ENCODE results near the gene PLEKHA4.
"Not testable (repeated sequence)": the region's sequence is repeated elsewhere in the genome, so short reads cannot be mapped to it uniquely, and the experiment has no call there.

The PLEKHA4 gene

DNA sequence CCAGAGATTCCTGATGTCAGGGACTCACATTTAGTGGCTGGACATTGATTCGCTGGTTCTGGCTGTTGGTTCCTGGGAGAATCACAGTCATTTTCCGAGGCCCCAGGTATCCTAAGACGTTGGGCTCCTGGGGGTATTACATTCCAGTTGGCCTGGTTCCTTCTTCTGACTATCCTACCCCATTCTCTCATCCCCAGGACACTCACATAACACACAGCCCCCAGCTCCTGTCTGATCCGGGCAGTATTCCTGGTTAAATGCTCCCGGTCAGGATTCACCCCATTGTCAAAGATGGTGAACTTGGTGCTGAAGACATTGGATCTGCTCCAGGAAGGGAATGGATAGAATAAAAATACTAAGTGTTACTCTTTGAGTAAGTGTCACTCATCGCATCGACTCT is 15.3 kb upstream of the PLEKHA4 start:
- DNase-seq: no peak

DNA sequence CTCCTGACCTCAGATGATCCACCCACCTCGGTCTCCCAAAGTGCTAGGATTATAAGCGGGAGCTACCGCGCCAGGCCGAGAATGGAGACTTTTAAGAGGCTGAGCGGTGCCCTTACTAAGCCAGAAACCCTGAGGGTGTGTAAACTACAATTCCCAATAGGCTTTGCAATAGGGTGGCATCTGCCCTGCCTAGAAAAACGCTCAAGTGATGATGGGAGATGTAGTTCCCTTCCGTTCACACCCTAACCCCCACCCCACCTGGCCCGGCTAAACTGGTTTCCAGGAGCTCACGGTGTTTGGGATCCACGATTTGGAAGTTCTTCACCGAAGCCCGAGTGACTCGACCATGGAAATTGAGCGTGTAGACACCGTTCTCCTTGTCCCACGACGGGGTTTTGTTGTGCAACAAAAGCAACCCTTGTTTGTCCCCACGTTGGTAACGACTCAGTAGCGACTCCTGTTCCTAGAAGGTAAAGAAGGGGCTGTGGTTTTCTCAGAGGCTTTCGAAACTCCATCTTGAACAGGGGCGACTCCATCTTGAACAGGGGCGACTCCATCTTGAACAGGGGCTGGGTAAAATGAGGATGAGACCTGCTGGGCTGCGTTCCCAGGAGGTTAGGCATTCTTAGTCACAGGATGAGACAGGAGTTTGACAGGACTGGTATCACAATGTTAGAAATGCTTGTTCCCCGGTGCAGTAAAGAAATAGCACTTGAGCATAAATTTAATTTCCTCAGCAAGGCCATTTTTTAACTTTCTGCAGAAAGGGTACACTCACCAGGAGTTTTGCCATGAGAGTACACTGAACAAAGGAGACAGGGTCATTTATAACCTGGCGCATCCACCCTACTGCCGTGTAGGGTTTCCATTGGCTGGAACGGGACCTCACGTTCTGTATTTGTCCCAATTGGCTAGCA is 13.6 kb upstream of the PLEKHA4 start:
- DNase-seq: peak; percentile 35 to 60

DNA sequence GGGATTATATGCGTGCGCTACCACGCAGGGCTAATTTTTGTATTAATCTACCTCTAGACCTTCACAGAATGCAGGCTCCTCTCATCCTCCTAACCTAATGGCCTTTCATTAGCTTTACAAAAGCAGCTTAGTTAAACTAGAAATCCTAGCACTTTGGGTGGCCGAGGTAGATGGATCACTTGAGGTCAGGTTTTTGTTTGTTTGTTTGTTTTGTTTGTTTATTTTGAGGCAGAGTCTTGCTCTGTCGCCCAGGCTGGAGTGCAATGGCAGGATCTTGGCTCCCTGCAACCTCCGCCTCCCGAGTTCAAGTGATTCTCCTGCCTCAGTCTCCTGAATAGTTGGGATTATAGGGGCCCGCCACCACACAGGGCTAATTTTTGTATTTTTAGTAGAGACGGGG is 11.3 kb upstream of the PLEKHA4 start:
- DNase-seq: not testable (repeated sequence)

DNA sequence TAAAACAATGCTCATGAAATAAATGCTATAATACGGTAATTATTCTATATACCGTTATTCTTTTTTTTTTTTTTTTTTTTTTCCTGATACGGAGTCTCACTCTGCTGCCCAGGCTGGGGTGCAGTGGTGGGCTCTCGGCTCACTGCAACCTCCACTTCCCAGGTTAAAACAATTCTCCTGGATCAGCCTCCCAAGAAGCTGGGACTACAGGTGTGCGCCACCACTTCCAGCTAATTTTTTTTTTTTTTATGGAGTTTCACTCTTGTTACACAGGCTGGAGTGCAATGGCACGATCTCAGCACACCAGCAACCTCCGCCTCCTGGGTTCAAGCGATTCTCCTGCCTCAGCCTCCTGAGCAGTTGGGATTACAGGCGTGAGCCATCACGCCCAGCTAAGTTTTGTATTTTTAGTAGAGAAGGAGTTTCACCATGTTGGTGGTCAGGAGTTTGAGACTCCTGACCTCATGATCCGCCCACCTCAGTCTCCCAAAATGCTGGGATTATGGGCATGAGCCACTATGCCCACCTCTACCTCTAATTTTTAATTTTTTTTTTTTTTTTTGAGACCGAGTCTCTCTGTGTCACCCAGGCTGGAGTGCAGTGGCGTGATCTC is 10.7 kb upstream of the PLEKHA4 start:
- DNase-seq: no peak

DNA sequence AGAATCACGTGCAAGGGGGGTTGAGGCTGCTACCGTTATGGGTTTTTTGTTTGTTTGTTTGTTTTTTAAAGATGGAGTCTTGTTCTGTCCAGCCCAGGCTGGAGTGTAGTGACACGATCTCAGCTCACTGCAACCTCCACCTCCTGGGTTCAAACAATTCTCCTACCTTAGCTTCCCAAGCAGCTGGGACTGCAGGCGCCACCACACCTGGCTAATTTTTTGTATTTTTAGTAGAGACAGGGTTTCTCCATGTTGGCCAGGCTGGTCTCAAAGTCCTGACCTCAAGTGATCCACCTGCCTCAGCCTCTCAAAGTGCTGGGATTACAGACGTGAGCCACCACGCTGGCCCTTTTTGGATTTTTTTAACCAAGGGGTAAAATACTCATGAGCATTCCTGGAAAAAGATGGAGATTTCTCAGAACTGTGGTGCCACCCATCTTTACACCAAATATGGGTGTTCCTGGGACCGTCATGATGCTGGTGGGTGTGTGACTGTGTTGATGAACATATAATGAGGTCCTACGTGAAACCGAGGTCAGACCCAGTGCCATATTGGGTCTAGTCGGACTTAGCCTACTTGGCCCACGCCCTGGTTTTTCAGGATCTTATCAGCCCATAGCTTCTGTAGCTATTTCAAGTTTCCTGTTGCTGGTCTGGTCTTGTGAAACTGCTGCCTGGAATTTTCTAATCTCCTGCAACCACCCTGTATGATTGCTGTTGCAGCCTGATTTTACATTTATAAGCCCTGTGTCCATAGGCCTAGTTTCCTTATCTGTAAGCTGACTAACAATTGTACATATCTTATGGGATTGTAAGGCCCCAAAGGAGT is 10.0 kb upstream of the PLEKHA4 start:
- peak; percentile 55 to 68 for DNase-seq

DNA sequence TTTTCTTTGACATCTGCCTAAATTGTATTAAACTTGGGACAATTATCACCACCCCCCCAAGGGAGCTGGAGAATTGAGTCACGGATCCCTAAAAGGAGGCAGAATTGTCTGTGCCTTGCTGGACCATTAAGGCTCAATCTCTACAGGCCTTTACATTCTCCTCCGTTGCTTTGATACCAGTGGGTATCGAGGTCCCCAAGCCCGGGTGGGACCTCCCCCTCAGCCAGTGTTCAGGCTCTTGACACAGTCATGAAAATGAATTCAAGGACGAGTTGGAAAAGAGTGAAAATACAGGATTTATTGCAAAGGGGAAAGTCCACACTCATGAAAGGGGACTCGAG is 9.4 kb upstream of the PLEKHA4 start:
- DNase-seq: peak in 1 of 2 donors; percentile 42

DNA sequence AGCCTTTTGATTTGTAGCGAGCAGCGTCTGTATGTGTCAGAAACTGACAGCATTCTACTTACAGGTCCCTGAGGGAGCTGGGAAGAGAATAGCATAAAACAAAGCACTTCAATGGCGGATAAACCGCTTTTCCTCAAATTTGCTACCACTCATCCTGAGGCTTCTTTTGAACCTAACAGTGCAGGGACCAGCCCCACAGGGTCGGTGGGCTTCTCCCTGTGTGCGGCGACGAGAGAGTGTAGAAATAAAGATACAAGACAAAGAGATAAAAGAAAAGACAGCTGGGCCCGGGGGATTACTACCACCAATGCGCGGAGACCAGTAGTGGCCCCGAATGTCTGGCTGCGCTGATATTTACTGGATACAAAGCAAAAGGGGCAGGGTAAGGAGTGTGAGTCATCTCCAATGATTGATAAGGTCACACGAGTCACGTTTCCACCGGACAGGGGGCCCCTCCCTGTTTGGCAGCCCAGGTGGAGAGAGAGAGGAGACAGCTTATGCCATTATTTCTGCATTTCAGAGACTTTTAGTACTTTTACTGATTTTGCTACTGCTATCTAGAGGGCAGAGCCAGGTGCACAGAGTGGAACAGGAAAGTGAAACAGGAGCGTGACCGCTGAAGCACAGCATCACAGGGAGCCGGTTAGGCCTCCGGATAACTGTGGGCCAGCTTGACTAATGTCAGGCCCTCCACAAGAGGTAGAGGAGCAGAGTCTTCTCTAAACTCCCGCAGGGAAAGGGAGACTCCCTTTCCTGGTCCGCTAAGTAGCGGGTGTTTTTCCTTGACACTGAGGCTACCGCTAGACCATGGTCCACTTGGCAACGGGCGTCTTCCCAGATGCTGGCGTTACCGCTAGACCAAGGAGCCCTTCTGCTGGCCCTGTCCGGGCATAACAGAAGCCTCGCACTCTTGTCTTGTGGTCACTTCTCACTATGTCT is 7.9 kb upstream of the PLEKHA4 start:
- peak; percentile 47 to 52 for DNase-seq

DNA sequence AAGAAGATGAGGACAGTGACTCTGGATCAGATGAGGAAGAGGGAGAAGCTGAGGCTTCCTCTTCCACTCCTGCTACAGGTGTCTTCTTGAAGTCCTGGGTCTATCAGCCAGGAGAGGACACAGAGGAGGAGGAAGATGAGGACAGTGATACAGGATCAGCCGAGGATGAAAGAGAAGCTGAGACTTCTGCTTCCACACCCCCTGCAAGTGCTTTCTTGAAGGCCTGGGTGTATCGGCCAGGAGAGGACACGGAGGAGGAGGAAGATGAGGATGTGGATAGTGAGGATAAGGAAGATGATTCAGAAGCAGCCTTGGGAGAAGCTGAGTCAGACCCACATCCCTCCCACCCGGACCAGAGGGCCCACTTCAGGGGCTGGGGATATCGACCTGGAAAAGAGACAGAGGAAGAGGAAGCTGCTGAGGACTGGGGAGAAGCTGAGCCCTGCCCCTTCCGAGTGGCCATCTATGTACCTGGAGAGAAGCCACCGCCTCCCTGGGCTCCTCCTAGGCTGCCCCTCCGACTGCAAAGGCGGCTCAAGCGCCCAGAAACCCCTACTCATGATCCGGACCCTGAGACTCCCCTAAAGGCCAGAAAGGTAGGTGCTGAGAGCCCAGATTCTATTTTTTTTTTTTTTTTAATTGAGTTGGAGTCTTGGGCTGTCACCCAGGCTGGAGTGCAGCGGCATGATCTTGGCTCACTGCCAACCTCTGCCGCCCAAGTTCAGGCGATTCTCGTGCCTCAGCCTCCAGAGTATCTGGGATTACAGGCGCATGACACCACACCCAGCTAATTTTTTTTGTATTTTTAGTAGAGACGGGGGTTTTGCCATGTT is 6.1 kb upstream of the PLEKHA4 start:
- DNase-seq: peak in 1 of 2 donors; percentile 44

DNA sequence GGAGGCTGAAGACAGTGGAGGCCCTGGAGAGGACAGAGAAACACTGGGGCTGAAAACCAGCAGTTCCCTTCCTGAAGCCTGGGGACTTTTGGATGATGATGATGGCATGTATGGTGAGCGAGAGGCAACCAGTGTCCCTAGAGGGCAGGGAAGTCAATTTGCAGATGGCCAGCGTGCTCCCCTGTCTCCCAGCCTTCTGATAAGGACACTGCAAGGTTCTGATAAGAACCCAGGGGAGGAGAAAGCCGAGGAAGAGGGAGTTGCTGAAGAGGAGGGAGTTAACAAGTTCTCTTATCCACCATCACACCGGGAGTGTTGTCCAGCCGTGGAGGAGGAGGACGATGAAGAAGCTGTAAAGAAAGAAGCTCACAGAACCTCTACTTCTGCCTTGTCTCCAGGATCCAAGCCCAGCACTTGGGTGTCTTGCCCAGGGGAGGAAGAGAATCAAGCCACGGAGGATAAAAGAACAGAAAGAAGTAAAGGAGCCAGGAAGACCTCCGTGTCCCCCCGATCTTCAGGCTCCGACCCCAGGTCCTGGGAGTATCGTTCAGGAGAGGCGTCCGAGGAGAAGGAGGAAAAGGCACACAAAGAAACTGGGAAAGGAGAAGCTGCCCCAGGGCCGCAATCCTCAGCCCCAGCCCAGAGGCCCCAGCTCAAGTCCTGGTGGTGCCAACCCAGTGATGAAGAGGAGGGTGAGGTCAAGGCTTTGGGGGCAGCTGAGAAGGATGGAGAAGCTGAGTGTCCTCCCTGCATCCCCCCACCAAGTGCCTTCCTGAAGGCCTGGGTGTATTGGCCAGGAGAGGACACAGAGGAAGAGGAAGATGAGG is 5.3 kb upstream of the PLEKHA4 start:
- peak in 1 of 2 donors; percentile 34 for DNase-seq

DNA sequence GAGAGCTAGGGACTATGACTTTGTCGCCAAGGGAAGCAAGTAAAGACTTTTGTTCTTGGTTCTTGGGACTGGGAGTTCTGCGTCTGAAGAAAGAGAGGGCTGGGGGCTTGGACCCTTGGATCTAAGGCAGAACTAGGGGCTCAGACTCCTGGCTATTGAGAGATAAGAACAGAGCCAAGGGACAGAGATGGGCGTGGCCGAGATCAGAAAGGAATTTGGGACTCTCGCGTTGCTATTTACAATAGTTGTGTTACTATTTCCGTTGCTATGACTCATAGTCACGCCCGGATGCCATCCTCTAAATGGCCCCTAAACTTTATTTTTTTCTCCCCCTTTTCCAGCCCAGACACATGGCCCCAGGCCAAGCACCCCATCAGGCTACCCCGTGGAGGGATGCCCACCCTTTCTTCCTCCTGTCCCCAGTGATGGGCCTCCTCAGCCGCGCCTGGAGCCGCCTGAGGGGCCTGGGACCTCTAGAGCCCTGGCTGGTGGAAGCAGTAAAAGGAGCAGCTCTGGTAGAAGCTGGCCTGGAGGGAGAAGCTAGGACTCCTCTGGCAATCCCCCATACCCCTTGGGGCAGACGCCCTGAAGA is 4.6 kb upstream of the PLEKHA4 start:
- DNase-seq: peak; percentile 86 to 89

DNA sequence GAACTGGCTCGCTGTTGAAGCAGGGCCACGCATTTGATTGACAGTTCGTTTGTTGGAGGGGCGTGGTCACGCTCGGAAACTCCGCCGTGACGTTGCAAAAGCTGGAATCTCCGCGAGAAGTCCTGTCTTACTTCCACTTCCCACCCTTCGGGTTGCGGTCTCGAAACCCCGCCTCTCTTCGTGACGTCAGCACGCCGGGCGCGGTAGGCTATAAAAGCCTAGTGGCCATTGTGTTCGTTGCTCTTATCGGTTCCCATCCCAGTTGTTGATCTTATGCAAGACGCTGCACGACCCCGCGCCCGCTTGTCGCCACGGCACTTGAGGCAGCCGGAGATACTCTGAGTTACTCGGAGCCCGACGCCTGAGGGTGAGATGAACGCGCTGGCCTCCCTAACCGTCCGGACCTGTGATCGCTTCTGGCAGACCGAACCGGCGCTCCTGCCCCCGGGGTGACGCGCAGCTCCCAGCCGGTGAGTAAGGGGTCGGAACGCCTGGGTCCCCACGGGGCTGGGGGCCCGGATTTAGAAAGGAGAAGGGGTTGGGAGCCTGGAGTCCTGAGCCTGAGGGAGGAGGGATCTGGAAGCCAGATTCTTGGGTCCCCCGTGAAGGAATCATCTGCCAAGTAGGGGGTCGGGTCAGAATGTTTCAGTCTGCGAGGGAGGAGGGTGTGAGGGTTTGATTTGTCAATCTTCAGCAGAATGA is 3.9 kb upstream of the PLEKHA4 start, which contains the start of gene PPP1R15A:
Gene PPP1R15A (plus strand): TSS at position 240 of the 702 bp plus-strand sequence. CDS start 813 bp downstream, outside the sequence.
- DNase-seq: peak; percentile 99 to 100

DNA sequence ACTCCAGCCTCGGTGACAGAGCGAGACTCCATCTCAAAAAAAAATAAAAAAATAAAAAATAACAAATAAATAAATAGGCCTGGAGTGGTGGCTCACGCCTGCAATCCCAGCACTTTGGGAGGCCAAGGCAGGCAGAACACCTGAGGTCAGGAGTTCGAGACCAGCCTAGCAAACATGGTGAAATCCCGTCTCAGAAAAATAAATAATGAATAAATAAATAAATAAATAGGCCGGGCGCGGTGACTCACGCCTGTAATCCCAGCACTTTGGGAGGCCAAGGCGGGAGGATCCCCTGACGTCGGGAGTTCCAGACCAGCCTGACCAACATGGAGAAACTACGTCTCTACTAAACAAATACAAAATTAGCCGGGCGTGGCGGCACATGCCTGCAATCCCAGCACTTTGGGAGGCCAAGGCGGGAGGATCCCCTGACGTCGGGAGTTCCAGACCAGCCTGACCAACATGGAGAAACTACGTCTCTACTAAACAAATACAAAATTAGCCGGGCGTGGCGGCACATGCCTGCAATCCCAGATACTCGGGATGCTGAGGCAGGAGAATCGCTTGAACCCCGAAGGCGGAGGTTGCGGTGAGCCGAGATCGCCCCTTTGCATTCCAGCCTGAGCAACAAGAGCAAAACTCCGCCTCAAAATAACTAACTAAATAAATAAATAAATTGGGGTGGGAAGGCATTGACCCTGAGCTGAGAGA is 3.2 kb upstream of the PLEKHA4 start:
- not testable (repeated sequence) for DNase-seq

DNA sequence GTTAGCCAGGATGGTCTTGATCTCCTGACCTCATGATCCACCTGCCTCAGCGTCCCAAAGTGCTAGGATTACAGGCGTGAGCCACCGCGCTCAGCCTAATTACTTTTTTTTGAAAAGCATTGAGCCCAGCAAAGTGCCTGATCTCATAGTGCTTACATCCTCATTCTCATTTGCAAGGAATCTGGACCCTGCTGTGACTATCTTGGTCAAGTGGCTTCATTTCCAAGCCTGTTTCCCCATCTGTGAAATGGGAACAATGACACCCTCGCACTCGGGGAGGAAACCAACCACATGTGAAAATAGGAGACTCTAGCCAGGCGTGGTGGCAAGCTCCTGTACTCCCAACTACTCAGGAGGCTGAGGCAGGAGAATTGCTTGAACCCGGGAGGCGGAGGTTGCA is 1.6 kb upstream of the PLEKHA4 start:
- no peak for DNase-seq

DNA sequence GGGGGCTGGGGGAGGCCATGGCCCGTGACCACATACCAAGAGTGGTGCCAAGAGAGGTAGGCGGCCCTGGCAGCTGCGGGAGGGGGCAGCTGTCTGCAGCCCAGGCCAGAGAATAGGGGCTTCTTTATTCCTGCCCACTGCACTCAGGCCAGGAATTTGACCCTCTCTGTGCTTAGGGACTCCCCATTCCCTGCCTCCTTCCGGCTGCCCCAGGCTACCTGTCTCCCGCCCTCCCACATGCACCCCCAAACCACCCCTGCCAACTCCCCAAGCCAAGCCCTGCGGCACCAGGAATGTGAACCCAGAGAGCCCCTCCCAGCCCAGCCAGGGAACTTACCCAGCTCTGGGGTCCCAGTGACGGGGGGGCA is 687 bp downstream of the PLEKHA4 start:
- no peak for DNase-seq

DNA sequence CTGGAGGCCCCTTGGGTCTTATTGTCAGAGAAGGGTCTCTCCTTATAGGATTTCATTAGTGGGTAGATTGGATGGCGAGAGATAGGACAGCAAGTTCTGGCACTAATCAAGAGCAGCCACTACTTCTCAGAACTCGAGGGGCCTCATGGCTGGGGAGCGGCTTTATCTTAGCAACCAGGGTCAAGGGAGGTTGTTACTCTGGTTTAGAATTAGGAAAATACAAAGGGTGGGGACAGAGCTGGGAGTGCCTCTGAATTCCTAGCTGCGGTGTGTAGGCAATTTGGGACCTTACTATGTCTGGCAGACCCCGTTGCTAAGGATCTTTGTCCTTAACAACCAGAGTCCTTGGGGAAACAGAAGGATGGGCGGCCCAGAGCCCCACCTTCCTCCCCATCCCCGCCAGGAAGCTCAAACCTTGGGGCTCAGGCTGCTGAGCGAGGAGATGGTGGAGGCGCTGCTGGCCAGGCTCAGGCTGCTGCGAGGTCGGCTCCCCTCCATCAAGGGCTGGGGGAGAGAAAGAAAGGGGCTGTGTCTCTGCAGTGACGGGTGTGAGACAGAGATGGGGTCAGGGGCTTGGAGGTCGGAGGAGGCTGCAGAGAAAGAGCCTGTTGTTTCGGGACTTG is 1.2 kb downstream of the PLEKHA4 start:
- DNase-seq: no peak

DNA sequence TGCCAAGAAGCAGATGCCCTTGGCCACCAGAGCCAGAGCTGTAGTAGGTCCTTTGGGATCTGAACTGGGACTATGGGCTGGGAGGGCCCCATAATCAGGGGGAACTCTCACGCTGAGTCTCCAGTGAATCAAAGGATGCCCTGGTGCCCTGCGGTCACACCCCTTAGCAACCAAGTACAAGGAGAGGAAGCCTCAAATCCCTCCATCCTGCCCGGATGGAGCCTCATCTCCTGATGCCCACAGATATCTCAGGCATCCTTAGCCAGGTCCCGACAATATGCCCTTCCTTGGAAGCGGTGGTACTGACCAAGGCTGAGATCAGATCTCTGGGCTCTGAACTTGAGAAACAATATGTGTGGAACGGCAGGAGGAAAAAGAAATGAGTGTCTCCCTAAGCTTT is 1.7 kb downstream of the PLEKHA4 start:
- DNase-seq: no peak

DNA sequence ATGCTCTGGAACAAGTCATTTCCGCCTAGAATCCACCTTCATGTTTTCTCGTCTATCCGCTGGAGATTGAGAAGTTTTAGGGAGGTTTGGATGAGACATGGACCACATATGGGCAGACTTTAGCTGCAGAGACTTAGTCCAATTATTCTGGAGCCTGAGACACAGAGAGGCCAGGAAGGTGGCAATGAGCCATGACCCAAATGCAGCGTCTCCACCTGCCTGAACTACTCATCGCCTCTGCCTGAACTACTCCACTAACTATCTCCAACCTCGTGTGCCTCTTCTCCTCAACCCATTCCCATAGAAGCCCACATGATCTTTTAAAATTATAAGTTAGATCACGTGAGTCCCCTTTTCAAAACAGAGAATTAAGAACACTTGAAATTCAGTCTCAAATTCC is 5.6 kb downstream of the PLEKHA4 start:
- DNase-seq: no peak

DNA sequence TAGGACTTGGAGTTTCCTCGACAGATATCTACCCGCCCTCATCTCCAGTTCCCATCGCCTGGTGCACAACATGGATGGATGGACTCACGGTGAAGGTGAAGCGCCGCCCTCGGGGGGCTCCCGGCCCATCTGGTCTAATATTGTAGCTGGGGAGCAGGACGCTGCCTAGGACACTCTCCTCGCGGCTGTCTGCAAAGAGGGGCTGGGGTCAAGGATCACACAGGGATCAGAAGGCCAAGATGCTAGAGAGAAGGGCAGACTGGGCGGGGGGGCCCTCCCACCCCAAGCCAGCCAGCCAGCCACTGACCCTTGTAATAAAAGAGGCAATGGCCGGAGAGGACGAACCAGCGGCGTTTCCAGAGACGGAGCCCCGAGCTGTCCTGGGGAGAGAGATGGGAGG is 7.1 kb downstream of the PLEKHA4 start:
- DNase-seq: no peak
